Measurements from ENCODE around the gene AGPAT2.

DNA sequence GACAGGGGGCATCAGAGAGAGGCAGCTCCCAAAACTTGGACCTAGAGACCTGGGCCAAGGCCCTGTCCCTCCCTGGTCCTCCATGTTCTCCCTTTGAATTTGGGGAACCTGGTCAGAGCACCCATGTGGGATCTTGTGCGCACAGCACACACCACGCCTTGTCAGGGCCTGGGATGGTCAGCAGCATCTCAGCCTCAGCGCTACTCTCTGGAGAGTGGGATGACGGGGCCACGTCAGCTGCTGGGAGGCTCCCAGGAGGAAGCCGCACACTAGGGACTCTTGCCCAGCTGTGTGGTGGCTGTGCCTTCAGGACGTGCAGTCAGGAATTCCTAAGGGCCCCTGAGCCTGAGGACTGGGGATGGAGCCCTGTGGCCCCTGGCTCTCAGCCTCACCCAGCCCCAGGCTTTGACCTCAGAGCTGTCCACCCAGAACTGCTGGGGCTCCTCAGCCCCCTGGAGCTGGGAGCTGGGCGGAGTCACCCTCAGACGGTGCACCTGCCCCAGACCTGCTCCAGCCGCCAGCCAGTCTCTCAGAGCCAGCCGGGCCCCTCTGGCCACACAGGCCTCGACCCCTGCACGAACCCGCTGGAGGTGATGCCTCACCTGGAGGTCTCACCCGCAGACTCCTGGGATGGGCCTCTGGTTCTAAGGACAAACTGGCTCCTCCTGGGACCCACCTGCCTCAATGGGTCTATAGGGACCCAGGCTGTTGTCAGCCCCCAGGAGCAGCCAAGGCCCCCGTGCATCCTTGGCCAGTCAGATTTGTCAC, 62.9 kb downstream of the AGPAT2 start:
- TF ChIP-seq, protein P1, sequence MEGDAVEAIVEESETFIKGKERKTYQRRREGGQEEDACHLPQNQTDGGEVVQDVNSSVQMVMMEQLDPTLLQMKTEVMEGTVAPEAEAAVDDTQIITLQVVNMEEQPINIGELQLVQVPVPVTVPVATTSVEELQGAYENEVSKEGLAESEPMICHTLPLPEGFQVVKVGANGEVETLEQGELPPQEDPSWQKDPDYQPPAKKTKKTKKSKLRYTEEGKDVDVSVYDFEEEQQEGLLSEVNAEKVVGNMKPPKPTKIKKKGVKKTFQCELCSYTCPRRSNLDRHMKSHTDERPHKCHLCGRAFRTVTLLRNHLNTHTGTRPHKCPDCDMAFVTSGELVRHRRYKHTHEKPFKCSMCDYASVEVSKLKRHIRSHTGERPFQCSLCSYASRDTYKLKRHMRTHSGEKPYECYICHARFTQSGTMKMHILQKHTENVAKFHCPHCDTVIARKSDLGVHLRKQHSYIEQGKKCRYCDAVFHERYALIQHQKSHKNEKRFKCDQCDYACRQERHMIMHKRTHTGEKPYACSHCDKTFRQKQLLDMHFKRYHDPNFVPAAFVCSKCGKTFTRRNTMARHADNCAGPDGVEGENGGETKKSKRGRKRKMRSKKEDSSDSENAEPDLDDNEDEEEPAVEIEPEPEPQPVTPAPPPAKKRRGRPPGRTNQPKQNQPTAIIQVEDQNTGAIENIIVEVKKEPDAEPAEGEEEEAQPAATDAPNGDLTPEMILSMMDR (IDR thresholded peaks at IDR 0.05): no peak
- no peak for TF ChIP-seq POLR2A (IDR thresholded peaks at IDR 0.05)
